Measurements from ENCODE around the gene NRXN2.
A peak's percentile ranks its signal among the peaks of the same experiment; 100 is the strongest.

Gene NRXN2

GRCh38 chr11:64594159-64594939, 128.6 kb downstream of the NRXN2 start:
- WGBS: 88% methylated on average over 14 of the region's 14 CpGs
- H3K36me3 ChIP-seq (ENCODE audit: control insufficient read depth in 1 of 2, insufficient read depth in 2 of 2, low read depth in 1 of 2, low read length in 2 of 2): no peaks in the 10 kb centered on the region

GRCh38 chr11:64593156-64594105, 129.6 kb downstream of the NRXN2 start:
- Histone ChIP-seq H2BK12ac (ENCODE audit: low read length in 2 of 2) (no peak overlapping the region), H3K27ac (ENCODE audit: low read length, poor library complexity, severe bottlenecking) (no peak overlapping the region), H2BK120ac (ENCODE audit: low read depth, low read length) (no peak overlapping the region), H2AFZ (ENCODE audit: low read depth, low read length) (no peak overlapping the region), H3K36me3 (ENCODE audit: control insufficient read depth in 1 of 2, insufficient read depth in 2 of 2, low read depth in 1 of 2, low read length in 2 of 2) (no peaks in the 10 kb centered on the region), H3K79me1 (replicated peaks; ENCODE audit: low read length, poor library complexity, severe bottlenecking) (no peaks in the 10 kb centered on the region), H3K9ac (ENCODE audit: low read length) (no peak overlapping the region), H2AK5ac (ENCODE audit: low read length, severe bottlenecking) (no peak overlapping the region), H2BK15ac (ENCODE audit: low read depth, poor library complexity, severe bottlenecking) (no peak overlapping the region), H3K4me2 (ENCODE audit: low read length, poor library complexity, severe bottlenecking) (no peak overlapping the region), H3K27me3 (ENCODE audit: control insufficient read depth in 1 of 2, insufficient read depth in 1 of 2, low read length in 2 of 2) (peaks cover 7 to 9% of the 10 kb centered on the region in 2 experiments), H3K4me3 (ENCODE audit: insufficient read depth in 1 of 2, low read depth in 1 of 2, low read length in 2 of 2) (no peak overlapping the region), H3K4ac (ENCODE audit: low read depth in 1 of 2, low read length in 2 of 2) (no peak overlapping the region), H2BK5ac (ENCODE audit: low read depth, low read length, poor library complexity, severe bottlenecking) (no peak overlapping the region), H3K9me3 (ENCODE audit: control insufficient read depth, low read length) (peaks cover 19% of the 10 kb centered on the region), H3K23ac (ENCODE audit: low read length in 2 of 2) (no peak overlapping the region), H4K91ac (ENCODE audit: low read length) (no peak overlapping the region), H3K14ac (ENCODE audit: low read length in 2 of 2) (no peak overlapping the region), H3K4me1 (ENCODE audit: control insufficient read depth, insufficient read depth, low read depth, low read length) (no peaks in the 10 kb centered on the region), H4K8ac (ENCODE audit: low read length) (no peak overlapping the region), H3K18ac (ENCODE audit: low read depth in 1 of 2, low read length in 2 of 2) (no peak overlapping the region)
- 86% methylated on average over 30 of the region's 32 CpGs for WGBS
- DNase-seq: no peak

More at GRCh38 chr11:64594159-64594939, 128.6 kb downstream of the NRXN2 start:
- Histone ChIP-seq H4K91ac (ENCODE audit: low read length) (no peak overlapping the region), H3K4me2 (ENCODE audit: low read length, poor library complexity, severe bottlenecking) (no peak overlapping the region), H3K18ac (ENCODE audit: low read depth in 1 of 2, low read length in 2 of 2) (no peak overlapping the region), H3K27me3 (ENCODE audit: control insufficient read depth in 1 of 2, insufficient read depth in 1 of 2, low read length in 2 of 2) (peaks cover 7 to 14% of the 10 kb centered on the region in 2 experiments), H2BK5ac (ENCODE audit: low read depth, low read length, poor library complexity, severe bottlenecking) (no peak overlapping the region), H3K79me1 (replicated peaks; ENCODE audit: low read length, poor library complexity, severe bottlenecking) (no peaks in the 10 kb centered on the region), H2BK120ac (ENCODE audit: low read depth, low read length) (no peak overlapping the region), H4K8ac (ENCODE audit: low read length) (no peak overlapping the region), H2AK5ac (ENCODE audit: low read length, severe bottlenecking) (no peak overlapping the region), H3K23ac (ENCODE audit: low read length in 2 of 2) (no peak overlapping the region), H2AFZ (ENCODE audit: low read depth, low read length) (no peak overlapping the region), H3K9me3 (ENCODE audit: control insufficient read depth, low read length) (peaks cover 14% of the 10 kb centered on the region), H3K4ac (ENCODE audit: low read depth in 1 of 2, low read length in 2 of 2) (no peak overlapping the region), H3K14ac (ENCODE audit: low read length in 2 of 2) (no peak overlapping the region), H2BK12ac (ENCODE audit: low read length in 2 of 2) (no peak overlapping the region), H2BK15ac (ENCODE audit: low read depth, poor library complexity, severe bottlenecking) (no peak overlapping the region), H3K27ac (ENCODE audit: low read length, poor library complexity, severe bottlenecking) (no peak overlapping the region), H3K4me1 (ENCODE audit: control insufficient read depth, insufficient read depth, low read depth, low read length) (no peaks in the 10 kb centered on the region), H3K9ac (ENCODE audit: low read length) (no peak overlapping the region), H3K4me3 (ENCODE audit: insufficient read depth in 1 of 2, low read depth in 1 of 2, low read length in 2 of 2) (no peak overlapping the region)
- no peak for DNase-seq

- H3K18ac ChIP-seq (ENCODE audit: low read depth in 1 of 2, low read length in 2 of 2): no peak overlapping the region
- H3K4me1 ChIP-seq (ENCODE audit: control insufficient read depth, insufficient read depth, low read depth, low read length): no peaks in the 10 kb centered on the region
- no peak overlapping the region for H2BK12ac ChIP-seq (ENCODE audit: low read length in 2 of 2)
- H4K8ac ChIP-seq (ENCODE audit: low read length): no peak overlapping the region
- no peak overlapping the region for H3K4ac ChIP-seq (ENCODE audit: low read depth in 1 of 2, low read length in 2 of 2)
- H3K79me1 ChIP-seq (replicated peaks; ENCODE audit: low read length, poor library complexity, severe bottlenecking): no peaks in the 10 kb centered on the region
- no peak overlapping the region for H3K4me3 ChIP-seq (ENCODE audit: insufficient read depth in 1 of 2, low read depth in 1 of 2, low read length in 2 of 2)
- WGBS: 84% methylated on average over 8 of the region's 9 CpGs
- no peak for DNase-seq
- peak overlapping the region in 1 of 2 experiments; percentile 5 for H3K23ac ChIP-seq (ENCODE audit: low read length in 2 of 2)
- no peak overlapping the region for H4K91ac ChIP-seq (ENCODE audit: low read length)
- peaks cover 7 to 9% of the 10 kb centered on the region in 2 experiments for H3K27me3 ChIP-seq (ENCODE audit: control insufficient read depth in 1 of 2, insufficient read depth in 1 of 2, low read length in 2 of 2)
- no peak overlapping the region for H2AFZ ChIP-seq (ENCODE audit: low read depth, low read length)
- no peak overlapping the region for H2BK15ac ChIP-seq (ENCODE audit: low read depth, poor library complexity, severe bottlenecking)
- H3K4me2 ChIP-seq (ENCODE audit: low read length, poor library complexity, severe bottlenecking): no peak overlapping the region
- no peak overlapping the region for H2BK120ac ChIP-seq (ENCODE audit: low read depth, low read length)
- no peak overlapping the region for H3K9ac ChIP-seq (ENCODE audit: low read length)
- no peak overlapping the region for H3K14ac ChIP-seq (ENCODE audit: low read length in 2 of 2)
- H3K9me3 ChIP-seq (ENCODE audit: control insufficient read depth, low read length): peaks cover 26% of the 10 kb centered on the region
- H2AK5ac ChIP-seq (ENCODE audit: low read length, severe bottlenecking): no peak overlapping the region
- H3K27ac ChIP-seq (ENCODE audit: low read length, poor library complexity, severe bottlenecking): no peak overlapping the region
- H2BK5ac ChIP-seq (ENCODE audit: low read depth, low read length, poor library complexity, severe bottlenecking): no peak overlapping the region
- no peaks in the 10 kb centered on the region for H3K36me3 ChIP-seq (ENCODE audit: control insufficient read depth in 1 of 2, insufficient read depth in 2 of 2, low read depth in 1 of 2, low read length in 2 of 2)
Measured at GRCh38 chr11:64592656-64593055, 130.3 kb downstream of the NRXN2 start.

GRCh38 chr11:64592234-64592615, 130.8 kb downstream of the NRXN2 start:
- Histone ChIP-seq H3K36me3 (ENCODE audit: control insufficient read depth in 1 of 2, insufficient read depth in 2 of 2, low read depth in 1 of 2, low read length in 2 of 2) (no peaks in the 10 kb centered on the region), H2BK120ac (ENCODE audit: low read depth, low read length) (no peak overlapping the region), H2BK12ac (ENCODE audit: low read length in 2 of 2) (no peak overlapping the region), H2AK5ac (ENCODE audit: low read length, severe bottlenecking) (no peak overlapping the region), H4K91ac (ENCODE audit: low read length) (no peak overlapping the region), H3K4me3 (ENCODE audit: insufficient read depth in 1 of 2, low read depth in 1 of 2, low read length in 2 of 2) (no peak overlapping the region), H2BK5ac (ENCODE audit: low read depth, low read length, poor library complexity, severe bottlenecking) (no peak overlapping the region), H3K27ac (ENCODE audit: low read length, poor library complexity, severe bottlenecking) (no peak overlapping the region), H3K79me1 (replicated peaks; ENCODE audit: low read length, poor library complexity, severe bottlenecking) (no peaks in the 10 kb centered on the region), H3K14ac (ENCODE audit: low read length in 2 of 2) (no peak overlapping the region), H3K4ac (ENCODE audit: low read depth in 1 of 2, low read length in 2 of 2) (no peak overlapping the region), H2AFZ (ENCODE audit: low read depth, low read length) (no peak overlapping the region), H4K8ac (ENCODE audit: low read length) (no peak overlapping the region), H2BK15ac (ENCODE audit: low read depth, poor library complexity, severe bottlenecking) (no peak overlapping the region), H3K4me1 (ENCODE audit: control insufficient read depth, insufficient read depth, low read depth, low read length) (no peaks in the 10 kb centered on the region), H3K4me2 (ENCODE audit: low read length, poor library complexity, severe bottlenecking) (no peak overlapping the region), H3K23ac (ENCODE audit: low read length in 2 of 2) (no peak overlapping the region), H3K9ac (ENCODE audit: low read length) (no peak overlapping the region), H3K9me3 (ENCODE audit: control insufficient read depth, low read length) (peaks cover 29% of the 10 kb centered on the region), H3K18ac (ENCODE audit: low read depth in 1 of 2, low read length in 2 of 2) (no peak overlapping the region), H3K27me3 (ENCODE audit: control insufficient read depth in 1 of 2, insufficient read depth in 1 of 2, low read length in 2 of 2) (peaks cover 4 to 9% of the 10 kb centered on the region in 2 experiments)
- no peak for DNase-seq
- 83% methylated on average over 3 of the region's 3 CpGs for WGBS

Data from mesenchymal stem cell (in vitro differentiated cells and primary cell).